Testis (tissue), 3 donors: ENCODE measurements around the gene KCTD1. TPM values are rescaled to one million over a fixed set of nuclear protein-coding genes. Genes with fewer than 3 reads are reported as not detected.
A peak's percentile ranks its signal among the peaks of the same experiment; 100 is the strongest.

Source experiments
- DNase-seq: peaks from one replicate; pipeline ENCODE4 v3.0.0-alpha.2; 2019
- H3K27ac ChIP-seq, 2 donors: fragments of 200-600 bp; sonication (generic); one replicate each; pipeline ENCODE4 v1.5.1; 2019
- H3K27me3 ChIP-seq: fragments of 200-600 bp; sonication (generic); one replicate; pipeline ENCODE4 v1.5.1; 2019
- H3K36me3 ChIP-seq: fragments of 200-600 bp; sonication (generic); one replicate; pipeline ENCODE4 v1.5.1; 2017; ENCODE audit warnings: low read depth; ENCODE audit errors: missing control alignments
- H3K4me1 ChIP-seq: fragments of 200-600 bp; sonication (generic); one replicate; pipeline ENCODE4 v1.5.1; 2019
- H3K4me3 ChIP-seq, 2 donors: fragments of 200-600 bp; sonication (generic); one replicate each; pipeline ENCODE4 v1.5.1; 2017 to 2019
- H3K9me3 ChIP-seq: fragments of 200-600 bp; sonication (generic); one replicate; pipeline ENCODE4 v1.5.1; 2017
- POLR2A ChIP-seq: fragments of 450-650 bp; IDR thresholded peaks from one replicate; pipeline ENCODE4 v1.6.1; 2017; ENCODE audit warnings: antibody characterized with exemption, mild to moderate bottlenecking, moderate library complexity
- WGBS, 2 donors: methylation state at CpG; one replicate each; pipeline ENCODE4 v1.1.5; 2018; 5-methylcytosine and 5-hydroxymethylcytosine counted together
- intact Hi-C: fragments of 100-400 bp; cut with DNase I; formaldehyde crosslinking; loops from one replicate; pipeline ENCODE4 v1.15.1; 2023; ENCODE audit warnings: low total_unique reads
- polyA plus RNA-seq: library from polyadenylated mRNA; stranded (reverse); fragments of 350-450 nt; fragmentation: Illumina TruSeq; extraction: RNeasy Lipid Tissue Mini Kit (QIAGEN cat#74804); gene quantifications from one replicate; pipeline ENCODE4 v1.2.3, GENCODE V29; 2014; ENCODE audit warnings: low read depth, low replicate concordance; ENCODE audit not compliant: insufficient read depth
- total RNA-seq, 2 donors: library from RNA; depleted of rRNA; stranded (reverse); fragments of >200 nt; gene quantifications; one replicate each; pipeline ENCODE4 v1.2.3, GENCODE V29; 2016
- TF ChIP-seq, protein P1 (sequence below), 3 experiments: fragments of 450-650 bp in 2 of 3; fragments of 200-600 bp in 1 of 3; sonication (generic) in 1 of 3; IDR thresholded peaks; one replicate each; pipeline ENCODE4 v1.5.1; 2016 to 2019; ENCODE audit warnings: antibody characterized with exemption in 3 of 3, mild to moderate bottlenecking in 2 of 3, moderate library complexity in 1 of 3

Gene KCTD1
- total and polyA plus RNA-seq, 3 donors from 2014 or later: 13.1 to 19.9 (median 19.6) TPM

DNA sequence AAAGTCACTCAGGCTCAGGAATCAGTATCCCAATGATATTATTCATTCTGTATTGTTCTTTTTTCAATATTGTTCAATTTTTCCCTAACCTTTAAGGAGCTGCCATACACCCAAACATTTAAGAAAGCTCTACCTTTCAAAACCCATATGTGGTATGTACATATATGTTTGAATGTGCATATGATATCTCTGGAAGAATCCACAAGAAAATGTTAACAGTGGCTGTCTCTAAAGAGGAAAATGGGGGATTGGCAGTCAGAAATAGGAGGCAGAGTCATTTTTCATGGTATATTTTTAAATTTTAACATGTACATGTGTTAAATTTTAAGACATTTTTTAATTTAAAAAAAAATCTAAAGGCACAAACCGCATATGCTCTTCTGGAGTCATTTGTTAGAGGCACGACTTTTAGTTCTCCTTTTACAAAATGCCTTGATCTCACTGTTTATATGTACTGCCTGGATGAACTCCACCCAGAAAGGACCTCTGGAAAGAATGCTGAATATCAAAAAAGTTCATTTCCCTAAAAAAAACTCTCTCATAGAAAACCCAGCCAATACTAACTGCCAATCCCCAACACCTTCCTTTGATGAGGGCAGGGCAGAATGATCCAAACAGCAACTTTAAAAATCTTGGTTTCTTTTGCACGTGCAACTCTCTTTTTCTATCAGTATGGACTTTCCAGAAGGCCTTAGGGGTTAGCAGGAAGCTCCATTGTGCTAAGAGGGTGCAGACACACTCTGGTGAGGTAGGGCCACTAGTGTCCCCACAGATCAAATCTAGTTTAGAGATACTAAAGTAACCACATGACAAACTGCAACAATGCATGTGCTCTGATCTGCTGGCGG is 23.6 kb downstream of the KCTD1 start:
- intact Hi-C loops: no loop called here
- TF ChIP-seq, protein P1, sequence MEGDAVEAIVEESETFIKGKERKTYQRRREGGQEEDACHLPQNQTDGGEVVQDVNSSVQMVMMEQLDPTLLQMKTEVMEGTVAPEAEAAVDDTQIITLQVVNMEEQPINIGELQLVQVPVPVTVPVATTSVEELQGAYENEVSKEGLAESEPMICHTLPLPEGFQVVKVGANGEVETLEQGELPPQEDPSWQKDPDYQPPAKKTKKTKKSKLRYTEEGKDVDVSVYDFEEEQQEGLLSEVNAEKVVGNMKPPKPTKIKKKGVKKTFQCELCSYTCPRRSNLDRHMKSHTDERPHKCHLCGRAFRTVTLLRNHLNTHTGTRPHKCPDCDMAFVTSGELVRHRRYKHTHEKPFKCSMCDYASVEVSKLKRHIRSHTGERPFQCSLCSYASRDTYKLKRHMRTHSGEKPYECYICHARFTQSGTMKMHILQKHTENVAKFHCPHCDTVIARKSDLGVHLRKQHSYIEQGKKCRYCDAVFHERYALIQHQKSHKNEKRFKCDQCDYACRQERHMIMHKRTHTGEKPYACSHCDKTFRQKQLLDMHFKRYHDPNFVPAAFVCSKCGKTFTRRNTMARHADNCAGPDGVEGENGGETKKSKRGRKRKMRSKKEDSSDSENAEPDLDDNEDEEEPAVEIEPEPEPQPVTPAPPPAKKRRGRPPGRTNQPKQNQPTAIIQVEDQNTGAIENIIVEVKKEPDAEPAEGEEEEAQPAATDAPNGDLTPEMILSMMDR (IDR thresholded peaks at IDR 0.05): no peak
- no peak for TF ChIP-seq POLR2A
- no peak overlapping the region for H3K4me3 ChIP-seq
- H3K36me3 ChIP-seq: no peaks in the 10 kb centered on the region
- H3K4me1 ChIP-seq: no peaks in the 10 kb centered on the region
- no peak for DNase-seq
- H3K27me3 ChIP-seq: no peaks in the 10 kb centered on the region
- no peak overlapping the region for H3K27ac ChIP-seq
- no peaks in the 10 kb centered on the region for H3K9me3 ChIP-seq
- 57 to 64% methylated on average over 4 of the region's 4 CpGs for WGBS, 2 donors

DNA sequence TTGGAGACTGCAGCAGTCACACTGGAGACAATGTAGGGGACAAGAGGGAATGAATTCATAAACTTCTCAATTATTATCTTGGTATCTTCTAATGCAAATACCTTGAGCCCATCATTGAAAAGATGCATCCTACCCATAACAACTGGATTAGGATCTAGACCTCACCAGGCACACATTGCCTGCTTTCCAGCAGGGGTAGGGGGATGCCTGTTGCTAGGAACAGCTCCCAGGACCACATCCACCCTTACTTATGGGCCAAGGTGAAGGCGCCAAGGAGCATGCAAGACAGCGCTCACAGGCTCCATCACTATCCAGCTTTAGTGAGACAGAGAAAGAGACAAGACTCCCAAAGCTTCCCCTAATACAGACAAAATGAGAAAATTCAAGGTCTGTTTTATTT is 24.4 kb downstream of the KCTD1 start:
- Histone ChIP-seq H3K27ac (no peak overlapping the region), H3K9me3 (no peaks in the 10 kb centered on the region), H3K4me3 (no peak overlapping the region), H3K4me1 (no peaks in the 10 kb centered on the region), H3K27me3 (no peaks in the 10 kb centered on the region), H3K36me3 (no peaks in the 10 kb centered on the region)
- 97 to 98% methylated on average over 2 of the region's 2 CpGs for WGBS, 2 donors
- intact Hi-C loops: no loop called here
- no peak for DNase-seq
- TF ChIP-seq, protein P1 (IDR thresholded peaks at IDR 0.05): no peak
- no peak for TF ChIP-seq POLR2A

DNA sequence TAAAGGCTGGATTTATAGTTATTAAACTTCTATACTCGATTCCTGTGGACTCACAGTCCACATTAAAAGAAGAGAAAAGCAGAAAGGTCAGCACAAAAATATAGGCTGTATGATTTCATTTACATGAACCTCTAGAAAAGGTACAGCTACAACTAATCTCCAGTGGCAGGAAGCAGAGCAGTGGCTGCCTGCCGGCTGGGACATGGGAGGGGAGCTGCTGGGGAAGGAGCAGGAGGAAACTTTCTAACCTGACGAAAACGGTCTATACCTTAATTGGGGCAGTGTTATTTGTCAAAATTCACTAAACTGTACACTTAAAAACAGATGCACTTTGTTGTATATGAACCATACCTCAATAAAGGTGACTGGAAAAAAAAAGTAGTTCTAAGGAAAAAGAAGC is 26.7 kb downstream of the KCTD1 start:
- intact Hi-C loops: no loop called here
- WGBS, 2 donors: 50 to 61% methylated on average over 4 of the region's 4 CpGs
- H3K4me1 ChIP-seq: no peaks in the 10 kb centered on the region
- no peaks in the 10 kb centered on the region for H3K27me3 ChIP-seq
- no peaks in the 10 kb centered on the region for H3K9me3 ChIP-seq
- DNase-seq: no peak
- peak overlapping the region in 1 of 2 donors; percentile 12 for H3K4me3 ChIP-seq
- no peak overlapping the region for H3K27ac ChIP-seq
- H3K36me3 ChIP-seq: no peaks in the 10 kb centered on the region
- no peak for TF ChIP-seq POLR2A
- TF ChIP-seq, protein P1 (IDR thresholded peaks at IDR 0.05): no peak

DNA sequence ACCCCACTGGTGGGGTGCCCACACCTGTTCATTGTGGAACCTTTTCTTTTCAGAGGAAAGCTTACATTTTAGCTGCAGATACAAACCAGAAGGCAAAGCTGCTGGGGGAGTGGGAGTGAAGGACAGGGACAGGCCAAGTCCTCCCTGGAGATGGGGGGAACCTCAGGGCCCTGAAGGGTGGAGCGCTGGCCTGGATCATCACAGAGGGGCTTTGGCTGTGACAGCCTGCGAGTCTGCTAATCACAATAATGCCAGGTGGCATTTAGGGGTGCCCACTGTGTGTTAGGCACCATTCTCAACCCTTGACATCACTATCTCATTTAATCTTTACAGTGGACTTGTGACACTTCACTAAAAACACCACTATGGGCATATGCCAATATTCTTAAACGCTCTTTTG is 27.4 kb downstream of the KCTD1 start:
- Histone ChIP-seq H3K9me3 (no peaks in the 10 kb centered on the region), H3K27me3 (no peaks in the 10 kb centered on the region), H3K36me3 (no peaks in the 10 kb centered on the region), H3K4me3 (no peak overlapping the region), H3K27ac (no peak overlapping the region), H3K4me1 (peaks cover 2% of the 10 kb centered on the region)
- TF ChIP-seq POLR2A: no peak
- TF ChIP-seq, protein P1 (IDR thresholded peaks at IDR 0.05): no peak
- no peak for DNase-seq
- 85 to 87% methylated on average over 3 of the region's 3 CpGs for WGBS, 2 donors
- intact Hi-C loops: no loop called here

DNA sequence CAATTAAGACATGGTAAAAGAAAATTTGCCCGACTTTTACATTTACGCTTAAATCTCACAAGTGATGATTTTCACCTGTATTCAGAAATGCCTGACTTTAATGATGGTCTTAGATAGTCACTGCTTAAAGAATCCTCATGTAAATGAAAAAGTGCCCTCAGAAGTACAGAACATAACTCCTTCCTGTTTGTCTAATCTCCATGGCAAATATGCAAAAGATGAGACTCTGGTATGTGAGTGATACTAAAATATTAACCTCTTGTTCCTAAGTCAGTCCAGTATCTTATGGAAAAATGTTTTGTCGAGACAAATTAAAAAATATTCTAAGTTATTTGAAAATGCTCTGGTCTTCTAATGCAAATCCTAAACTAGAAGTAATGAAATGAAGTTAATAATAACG is 29.2 kb downstream of the KCTD1 start:
- Histone ChIP-seq H3K4me3 (no peak overlapping the region), H3K9me3 (no peaks in the 10 kb centered on the region), H3K4me1 (peaks cover 6% of the 10 kb centered on the region), H3K27ac (no peak overlapping the region), H3K36me3 (no peaks in the 10 kb centered on the region), H3K27me3 (no peaks in the 10 kb centered on the region)
- TF ChIP-seq POLR2A: no peak
- TF ChIP-seq, protein P1 (IDR thresholded peaks at IDR 0.05): no peak
- intact Hi-C loops: no loop called here
- no peak for DNase-seq
- 88 to 91% methylated on average over 4 of the region's 4 CpGs for WGBS, 2 donors
